Peyer's patch (tissue), 4 donors: Measurements from ENCODE around the gene SERPINB1.

Source experiments
- POLR2A ChIP-seq, 2 donors: fragments of 450-650 bp; IDR thresholded peaks; one replicate each; pipeline ENCODE4 v1.5.1; 2017; ENCODE audit warnings: antibody characterized with exemption in 2 of 2, mild to moderate bottlenecking in 2 of 2, moderate library complexity in 2 of 2
- TF ChIP-seq, protein P1 (sequence below), 6 experiments: fragments of 450-650 bp in 4 of 6; fragments of 200-600 bp in 2 of 6; sonication (generic) in 1 of 6; IDR thresholded peaks; one replicate each; pipeline ENCODE4 v1.5.1; 2017 to 2019; ENCODE audit warnings: antibody characterized with exemption in 6 of 6, mild to moderate bottlenecking in 3 of 6, moderate library complexity in 1 of 6

DNA sequence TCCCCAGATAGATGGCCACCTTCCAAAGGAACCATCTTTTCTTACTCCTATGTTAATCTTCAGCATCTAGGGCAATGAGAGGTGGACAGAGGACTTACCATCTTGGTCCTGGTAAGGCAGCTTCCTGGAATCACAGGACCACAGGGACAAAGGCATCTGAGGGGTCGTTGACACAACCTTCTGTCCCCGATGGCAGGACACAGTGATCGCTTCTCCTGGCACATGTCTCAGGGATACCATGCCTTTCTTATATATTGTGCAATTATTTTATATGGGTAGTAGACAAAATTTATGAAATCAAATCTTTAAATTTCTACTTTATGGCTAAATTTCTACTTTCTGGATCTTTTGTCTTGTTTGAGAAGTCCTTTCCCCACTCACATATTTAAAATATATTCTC lies 20.1 kb downstream of the SERPINB1 start:
- TF ChIP-seq, protein P1, sequence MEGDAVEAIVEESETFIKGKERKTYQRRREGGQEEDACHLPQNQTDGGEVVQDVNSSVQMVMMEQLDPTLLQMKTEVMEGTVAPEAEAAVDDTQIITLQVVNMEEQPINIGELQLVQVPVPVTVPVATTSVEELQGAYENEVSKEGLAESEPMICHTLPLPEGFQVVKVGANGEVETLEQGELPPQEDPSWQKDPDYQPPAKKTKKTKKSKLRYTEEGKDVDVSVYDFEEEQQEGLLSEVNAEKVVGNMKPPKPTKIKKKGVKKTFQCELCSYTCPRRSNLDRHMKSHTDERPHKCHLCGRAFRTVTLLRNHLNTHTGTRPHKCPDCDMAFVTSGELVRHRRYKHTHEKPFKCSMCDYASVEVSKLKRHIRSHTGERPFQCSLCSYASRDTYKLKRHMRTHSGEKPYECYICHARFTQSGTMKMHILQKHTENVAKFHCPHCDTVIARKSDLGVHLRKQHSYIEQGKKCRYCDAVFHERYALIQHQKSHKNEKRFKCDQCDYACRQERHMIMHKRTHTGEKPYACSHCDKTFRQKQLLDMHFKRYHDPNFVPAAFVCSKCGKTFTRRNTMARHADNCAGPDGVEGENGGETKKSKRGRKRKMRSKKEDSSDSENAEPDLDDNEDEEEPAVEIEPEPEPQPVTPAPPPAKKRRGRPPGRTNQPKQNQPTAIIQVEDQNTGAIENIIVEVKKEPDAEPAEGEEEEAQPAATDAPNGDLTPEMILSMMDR (IDR thresholded peaks at IDR 0.05), result no peak
- TF ChIP-seq POLR2A (IDR thresholded peaks at IDR 0.05), result no peak
